HepG2 (cell line): Measurements from ENCODE around the gene ETV3L. TPM values are rescaled to one million over a fixed set of nuclear protein-coding genes. Genes with fewer than 3 reads are reported as not detected.

Source experiments
- ATAC-seq: fragments of 200-7000 bp; cut with Tn5 transposase; 3 replicates; pipeline ENCODE4 v1.9.1; 2020; ENCODE audit warnings: mild to moderate bottlenecking, moderate library complexity
- BruUV-seq: library from RNA; stranded (reverse); fragments of 400-500 nt; replicated peaks from 2 replicates; lab custom pipeline; 2021; lab: Mats Ljungman, UMichigan
- CTCF ChIA-PET: fragments of 300-600 bp; formaldehyde crosslinking; extraction: SDS; loops from one replicate; lab custom pipeline; 2021; ENCODE audit warnings: low total read pairs, inconsistent platforms, low intra/inter-chr PET ratio; lab: Yijun Ruan, JAX
- POLR2A ChIA-PET: fragments of 350-600 bp; sonication (Branson Sonifier 250); formaldehyde crosslinking; loops from one replicate; lab custom pipeline; 2020; ENCODE audit warnings: antibody characterized with exemption, inconsistent platforms; lab: Yijun Ruan, JAX
- DNase-seq: peaks from one replicate; pipeline ENCODE4 v3.0.0-alpha.2; 2015; ENCODE audit warnings: low spot score
- FAIRE-seq: peaks from 3 replicates; lab custom pipeline; 2011; peaks lifted over from hg19 to GRCh38; lab: Jason Lieb, UNC
- H2AFZ ChIP-seq: one replicate; pipeline ENCODE4 v1.6.1; 2011; ENCODE audit warnings: low read length, inconsistent platforms
- H3K27ac ChIP-seq: fragments of 300-600 bp; 3 replicates; pipeline ENCODE4 v1.8.0; 2011; ENCODE audit warnings: mixed run types, mild to moderate bottlenecking, mixed read lengths, low read length, inconsistent platforms; ENCODE audit not compliant: insufficient read depth; ENCODE audit errors: extremely low read length
- H3K27me3 ChIP-seq, 2 experiments: fragments of 200-600 bp in 1 of 2; 2 replicates in 1 of 2; 3 replicates in 1 of 2; pipeline versions ENCODE4 v1.6.0 to v1.8.0; 2011; ENCODE audit warnings: low read length in 2 of 2, mild to moderate bottlenecking in 2 of 2, moderate library complexity in 2 of 2, inconsistent platforms in 1 of 2; ENCODE audit not compliant: insufficient read depth in 2 of 2, control insufficient read depth in 1 of 2
- H3K36me3 ChIP-seq, 2 experiments: fragments of 200-600 bp in 1 of 2; replicated peaks in 1 of 2; 2 replicates in 1 of 2; 3 replicates in 1 of 2; pipeline versions ENCODE4 v1.5.1 to v1.8.0; 2011; ENCODE audit warnings: low read length in 2 of 2, inconsistent platforms in 1 of 2; ENCODE audit not compliant: insufficient read depth in 2 of 2, control insufficient read depth in 1 of 2
- H3K4me1 ChIP-seq: 2 replicates; pipeline ENCODE4 v1.5.1; 2012; ENCODE audit warnings: low read length, inconsistent platforms; ENCODE audit not compliant: insufficient read depth
- H3K4me2 ChIP-seq: 2 replicates; pipeline ENCODE4 v1.6.0; 2011; ENCODE audit warnings: low read depth, low read length, inconsistent platforms
- H3K4me3 ChIP-seq, 3 experiments: fragments of 200-600 bp in 1 of 3; sonication (generic), shearing (Covaris generic) in 1 of 3; replicated peaks in 1 of 3; 2 replicates each; pipeline ENCODE4 v1.5.1; 2011 to 2016; ENCODE audit warnings: low read length in 3 of 3, inconsistent platforms in 2 of 3, low read depth in 2 of 3, mild to moderate bottlenecking in 2 of 3, control low read depth in 1 of 3, mixed read lengths in 1 of 3; ENCODE audit not compliant: insufficient read depth in 1 of 3
- H3K79me2 ChIP-seq: one replicate; pipeline ENCODE4 v1.6.1; 2011; ENCODE audit warnings: low read length, inconsistent platforms; ENCODE audit not compliant: insufficient read depth
- H3K9ac ChIP-seq: 2 replicates; pipeline ENCODE4 v1.6.0; 2011; ENCODE audit warnings: mild to moderate bottlenecking, low read depth, low read length, inconsistent platforms; ENCODE audit not compliant: insufficient read depth
- H3K9me3 ChIP-seq: 2 replicates; pipeline ENCODE4 v1.5.1; 2012; ENCODE audit warnings: mild to moderate bottlenecking, low read length
- H4K20me1 ChIP-seq: 2 replicates; pipeline ENCODE4 v1.6.0; 2011; ENCODE audit warnings: inconsistent platforms, mild to moderate bottlenecking, low read length, moderate library complexity; ENCODE audit not compliant: insufficient read depth
- FOXK2 ChIP-seq: fragments of 450-650 bp; IDR thresholded peaks from 2 replicates; pipeline ENCODE4 v1.6.1; 2016
- NFE2 ChIP-seq: sonication (generic); formaldehyde crosslinking; IDR thresholded peaks from 2 replicates; pipeline ENCODE4 v1.4.0; 2020; ENCODE audit warnings: missing genetic modification reagents
- SRF ChIP-seq: IDR thresholded peaks from 2 replicates; pipeline ENCODE4 v1.6.1; 2011; ENCODE audit warnings: mild to moderate bottlenecking, low read depth, low read length, moderate library complexity
- YEATS2 ChIP-seq: sonication (generic); formaldehyde crosslinking; IDR thresholded peaks from 2 replicates; pipeline ENCODE4 v1.4.0; 2020; ENCODE audit warnings: missing genetic modification reagents, borderline replicate concordance
- ZNF354B ChIP-seq: sonication (generic); formaldehyde crosslinking; IDR thresholded peaks from 2 replicates; pipeline ENCODE4 v1.8.0; 2022; ENCODE audit warnings: mild to moderate bottlenecking, missing genetic modification reagents
- ZNF496 ChIP-seq: sonication (generic); formaldehyde crosslinking; IDR thresholded peaks from 2 replicates; pipeline ENCODE4 v1.8.1; 2023; ENCODE audit warnings: mild to moderate bottlenecking, moderate library complexity, missing genetic modification reagents; ENCODE audit not compliant: insufficient replicate concordance
- ZNF75D ChIP-seq: sonication (generic); formaldehyde crosslinking; IDR thresholded peaks from 2 replicates; pipeline ENCODE4 v1.8.1; 2023; ENCODE audit warnings: missing genetic modification reagents, mild to moderate bottlenecking, borderline replicate concordance
- ZNF792 ChIP-seq: IDR thresholded peaks from 2 replicates; pipeline ENCODE4 v1.6.1; 2016
- WGBS: methylation state at CpG from one replicate; pipeline ENCODE4 v1.1.6; 2017; ENCODE audit warnings: low lambda C conversion rate; 5-methylcytosine and 5-hydroxymethylcytosine counted together
- in situ Hi-C: cut with HindIII; loops from 2 replicates; pipeline ENCODE4 v1.10.0; 2017; ENCODE audit warnings: low pct_unique_long_range_greater_than_20kb; ENCODE audit not compliant: extremely low pct_ligation_motif_present
- intact Hi-C: fragments of 100-400 bp; cut with micrococcal nuclease; formaldehyde crosslinking; loops from one replicate; pipeline ENCODE4 v1.10.0; 2022; ENCODE audit not compliant: unreplicated experiment
- polyA plus RNA-seq, 8 experiments: library from polyadenylated mRNA; depleted of rRNA in 3 of 8; stranded (reverse) in 7 of 8; unstranded in 1 of 8; fragments of >200 nt; fragmentation: Illumina TruSeq in 4 of 8; extraction: Trizol in 4 of 8; gene quantifications; 2 replicates each; pipeline versions ENCODE4 v1.2.1 to v1.2.3, GENCODE V29; 2011 to 2016; ENCODE audit warnings: low read depth in 4 of 8, missing spikeins in 1 of 8, mixed read lengths in 1 of 8; ENCODE audit not compliant: insufficient read depth in 1 of 8
- total RNA-seq, 5 experiments: library from RNA; depleted of rRNA; stranded (reverse); fragments of >200 nt; fragmentation: Illumina TruSeq; extraction: Trizol; gene quantifications; 2 replicates each; pipeline ENCODE4 v1.2.3, GENCODE V29; 2016; ENCODE audit warnings: low read depth in 1 of 5
- TF ChIP-seq, protein P1 (sequence below): IDR thresholded peaks from 2 replicates; pipeline ENCODE4 v1.6.1; 2012; ENCODE audit warnings: low read depth, low read length, improper control_type of control experiment
- TF ChIP-seq, protein P2 (sequence below): sonication (generic); formaldehyde crosslinking; IDR thresholded peaks from 2 replicates; pipeline ENCODE4 v1.4.0; 2020; ENCODE audit warnings: mild to moderate bottlenecking, missing genetic modification reagents

Gene ETV3L
- total and polyA plus RNA-seq, 2 of the 13 experiments (the other 11 are each of a cell fraction or from before 2014, with no cell fraction given), result not detected

DNA sequence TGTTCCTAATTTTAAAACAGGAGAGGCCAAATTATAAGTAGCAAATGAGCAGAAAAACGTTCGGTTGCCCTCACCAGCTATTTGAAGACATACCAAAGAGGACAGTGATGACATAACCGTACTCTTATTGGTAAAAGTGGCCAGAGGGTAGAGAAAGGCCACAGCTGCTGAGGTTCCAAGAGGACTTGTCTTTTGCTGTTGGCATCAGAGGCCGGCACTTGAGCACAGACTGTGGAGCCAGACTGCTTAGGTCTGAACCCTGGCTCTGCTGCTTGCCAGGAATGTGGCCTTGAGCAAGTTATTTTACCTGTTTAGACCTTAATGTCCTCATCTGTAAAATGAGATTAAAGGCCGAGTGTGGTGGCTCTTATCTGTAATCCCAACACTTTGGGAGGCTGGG is 14.9 kb downstream of the ETV3L start:
- no TSS peak for BruUV-seq
- H3K4me2 ChIP-seq, result no peak overlapping the region
- intact Hi-C loops, result no loop called here
- no peak for TF ChIP-seq YEATS2 (CRISPR knock-in tag)
- TF ChIP-seq, protein P1, sequence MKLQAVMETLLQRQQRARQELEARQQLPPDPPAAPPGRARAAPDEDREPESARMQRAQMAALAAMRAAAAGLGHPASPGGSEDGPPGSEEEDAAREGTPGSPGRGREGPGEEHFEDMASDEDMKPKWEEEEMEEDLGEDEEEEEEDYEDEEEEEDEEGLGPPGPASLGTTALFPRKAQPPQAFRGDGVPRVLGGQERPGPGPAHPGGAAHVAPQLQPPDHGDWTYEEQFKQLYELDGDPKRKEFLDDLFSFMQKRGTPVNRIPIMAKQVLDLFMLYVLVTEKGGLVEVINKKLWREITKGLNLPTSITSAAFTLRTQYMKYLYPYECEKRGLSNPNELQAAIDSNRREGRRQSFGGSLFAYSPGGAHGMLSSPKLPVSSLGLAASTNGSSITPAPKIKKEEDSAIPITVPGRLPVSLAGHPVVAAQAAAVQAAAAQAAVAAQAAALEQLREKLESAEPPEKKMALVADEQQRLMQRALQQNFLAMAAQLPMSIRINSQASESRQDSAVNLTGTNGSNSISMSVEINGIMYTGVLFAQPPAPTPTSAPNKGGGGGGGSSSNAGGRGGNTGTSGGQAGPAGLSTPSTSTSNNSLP, result no peak
- ChIA-PET POLR2A (no interaction called here), CTCF (no interaction called here)
- no peaks in the 10 kb centered on the region for H3K9me3 ChIP-seq
- H3K36me3 ChIP-seq, result no peaks in the 10 kb centered on the region
- H3K27ac ChIP-seq, result no peak overlapping the region
- H3K9ac ChIP-seq, result no peak overlapping the region
- H3K4me3 ChIP-seq, result no peak overlapping the region
- no peak; the same call in 2 of the 3 replicates for ATAC-seq
- DNase-seq, result no peak
- 20% methylated on average over 5 of the region's 5 CpGs for WGBS
- H3K79me2 ChIP-seq, result no peaks in the 10 kb centered on the region
- FAIRE-seq, result no peak
- no peak overlapping the region for H2AFZ ChIP-seq
- no peaks in the 10 kb centered on the region for H4K20me1 ChIP-seq
- peaks cover 17% of the 10 kb centered on the region for H3K4me1 ChIP-seq
- in situ Hi-C loops, result no loop called here
- no peaks in the 10 kb centered on the region; a peak in 1 of 5 replicates for H3K27me3 ChIP-seq

DNA sequence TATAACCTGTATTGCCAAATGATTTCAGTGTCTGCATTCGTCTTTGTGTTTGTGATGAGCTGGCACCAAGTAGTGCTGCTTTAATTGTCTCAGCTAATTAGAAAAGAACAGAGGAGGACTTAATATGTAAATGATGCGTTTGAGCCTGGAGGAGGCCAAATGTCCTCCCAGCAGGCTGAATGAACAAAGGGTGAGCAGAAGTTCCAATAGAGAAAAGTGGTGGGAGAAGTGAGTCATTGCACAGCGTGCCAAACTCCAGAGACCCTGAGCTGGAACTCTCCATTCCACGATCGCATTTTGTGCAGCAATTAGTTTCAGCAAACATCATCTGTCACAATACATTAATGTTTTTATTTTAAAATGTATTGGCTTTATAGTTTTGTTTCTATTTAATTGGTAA is 17.9 kb downstream of the ETV3L start:
- in situ Hi-C loops, result no loop called here
- 5% methylated on average over 5 of the region's 5 CpGs for WGBS
- no peak for DNase-seq
- H3K36me3 ChIP-seq, result no peaks in the 10 kb centered on the region
- TF ChIP-seq NFE2 (CRISPR knock-in tag) (no peak), ZNF354B (no peak), ZNF792 (no peak), ZNF496 (no peak), SRF (no peak), FOXK2 (no peak), ZNF75D (CRISPR knock-in tag) (no peak)
- TF ChIP-seq, protein P2, sequence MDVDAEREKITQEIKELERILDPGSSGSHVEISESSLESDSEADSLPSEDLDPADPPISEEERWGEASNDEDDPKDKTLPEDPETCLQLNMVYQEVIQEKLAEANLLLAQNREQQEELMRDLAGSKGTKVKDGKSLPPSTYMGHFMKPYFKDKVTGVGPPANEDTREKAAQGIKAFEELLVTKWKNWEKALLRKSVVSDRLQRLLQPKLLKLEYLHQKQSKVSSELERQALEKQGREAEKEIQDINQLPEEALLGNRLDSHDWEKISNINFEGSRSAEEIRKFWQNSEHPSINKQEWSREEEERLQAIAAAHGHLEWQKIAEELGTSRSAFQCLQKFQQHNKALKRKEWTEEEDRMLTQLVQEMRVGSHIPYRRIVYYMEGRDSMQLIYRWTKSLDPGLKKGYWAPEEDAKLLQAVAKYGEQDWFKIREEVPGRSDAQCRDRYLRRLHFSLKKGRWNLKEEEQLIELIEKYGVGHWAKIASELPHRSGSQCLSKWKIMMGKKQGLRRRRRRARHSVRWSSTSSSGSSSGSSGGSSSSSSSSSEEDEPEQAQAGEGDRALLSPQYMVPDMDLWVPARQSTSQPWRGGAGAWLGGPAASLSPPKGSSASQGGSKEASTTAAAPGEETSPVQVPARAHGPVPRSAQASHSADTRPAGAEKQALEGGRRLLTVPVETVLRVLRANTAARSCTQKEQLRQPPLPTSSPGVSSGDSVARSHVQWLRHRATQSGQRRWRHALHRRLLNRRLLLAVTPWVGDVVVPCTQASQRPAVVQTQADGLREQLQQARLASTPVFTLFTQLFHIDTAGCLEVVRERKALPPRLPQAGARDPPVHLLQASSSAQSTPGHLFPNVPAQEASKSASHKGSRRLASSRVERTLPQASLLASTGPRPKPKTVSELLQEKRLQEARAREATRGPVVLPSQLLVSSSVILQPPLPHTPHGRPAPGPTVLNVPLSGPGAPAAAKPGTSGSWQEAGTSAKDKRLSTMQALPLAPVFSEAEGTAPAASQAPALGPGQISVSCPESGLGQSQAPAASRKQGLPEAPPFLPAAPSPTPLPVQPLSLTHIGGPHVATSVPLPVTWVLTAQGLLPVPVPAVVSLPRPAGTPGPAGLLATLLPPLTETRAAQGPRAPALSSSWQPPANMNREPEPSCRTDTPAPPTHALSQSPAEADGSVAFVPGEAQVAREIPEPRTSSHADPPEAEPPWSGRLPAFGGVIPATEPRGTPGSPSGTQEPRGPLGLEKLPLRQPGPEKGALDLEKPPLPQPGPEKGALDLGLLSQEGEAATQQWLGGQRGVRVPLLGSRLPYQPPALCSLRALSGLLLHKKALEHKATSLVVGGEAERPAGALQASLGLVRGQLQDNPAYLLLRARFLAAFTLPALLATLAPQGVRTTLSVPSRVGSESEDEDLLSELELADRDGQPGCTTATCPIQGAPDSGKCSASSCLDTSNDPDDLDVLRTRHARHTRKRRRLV (CRISPR knock-in tag), result no peak
- CTCF ChIA-PET, result no interaction called here
- POLR2A ChIA-PET, result no interaction called here
- BruUV-seq, result no TSS peak
- no peaks in the 10 kb centered on the region for H4K20me1 ChIP-seq
- intact Hi-C loops, result no loop called here
- no peak for ATAC-seq
- no peak overlapping the region for H3K9ac ChIP-seq
- no peak overlapping the region for H3K4me2 ChIP-seq
- H3K4me1 ChIP-seq, result peaks cover 14% of the 10 kb centered on the region
- H3K4me3 ChIP-seq, result no peak overlapping the region
- H3K27ac ChIP-seq, result no peak overlapping the region
- FAIRE-seq, result no peak
- H3K9me3 ChIP-seq, result no peaks in the 10 kb centered on the region
- no peak overlapping the region for H2AFZ ChIP-seq
- no peaks in the 10 kb centered on the region for H3K79me2 ChIP-seq
- H3K27me3 ChIP-seq, result peaks cover 0 to 1% of the 10 kb centered on the region in 2 experiments; a peak in 1 of 5 replicates
